HepG2 (cell line): ENCODE data around the gene KIN. TPM values are rescaled to one million over a fixed set of nuclear protein-coding genes. Genes with fewer than 3 reads are reported as not detected.

Experiments
- CBX2 ChIP-seq, 2 experiments: fragments of 200-600 bp in 1 of 2; sonication (generic); formaldehyde crosslinking in 1 of 2; IDR thresholded peaks; 2 replicates each; pipeline versions ENCODE4 v1.7.0 to v1.8.1; 2018 to 2022; ENCODE audit warnings: low read depth in 2 of 2, low read length in 1 of 2, mild to moderate bottlenecking in 1 of 2, missing genetic modification reagents in 1 of 2
- GABPB1 ChIP-seq: IDR thresholded peaks from 2 replicates; pipeline ENCODE4 v1.6.1; 2016; ENCODE audit warnings: mild to moderate bottlenecking, missing genetic modification reagents, moderate library complexity, missing compliant biosample characterization
- HDAC1 ChIP-seq: sonication (generic); formaldehyde crosslinking; IDR thresholded peaks from 2 replicates; pipeline ENCODE4 v1.5.1; 2020; ENCODE audit warnings: mild to moderate bottlenecking, missing genetic modification reagents
- HMG20B ChIP-seq: conservative IDR thresholded peaks from 2 replicates; pipeline ENCODE4 v1.6.1; 2016; ENCODE audit warnings: missing genetic modification reagents, missing compliant biosample characterization
- KDM2A ChIP-seq: sonication (generic); formaldehyde crosslinking; IDR thresholded peaks from 2 replicates; pipeline ENCODE4 v1.4.0; 2020; ENCODE audit warnings: low read depth, missing genetic modification reagents, borderline replicate concordance
- SMAD3 ChIP-seq: sonication (generic); formaldehyde crosslinking; IDR thresholded peaks from 2 replicates; pipeline ENCODE4 v1.4.0; 2020; ENCODE audit warnings: missing genetic modification reagents
- ZNF451 ChIP-seq: sonication (generic); formaldehyde crosslinking; IDR thresholded peaks from 2 replicates; pipeline ENCODE4 v1.5.0; 2020; ENCODE audit warnings: mild to moderate bottlenecking, missing genetic modification reagents
- ZNF468 ChIP-seq: sonication (generic); formaldehyde crosslinking; IDR thresholded peaks from 2 replicates; pipeline ENCODE4 v1.8.0; 2022; ENCODE audit warnings: mild to moderate bottlenecking, moderate library complexity, missing genetic modification reagents
- ZNF629 ChIP-seq: sonication (generic); formaldehyde crosslinking; conservative IDR thresholded peaks from 2 replicates; pipeline ENCODE4 v1.5.0; 2020; ENCODE audit warnings: missing genetic modification reagents
- ZNF773 ChIP-seq: sonication (generic); formaldehyde crosslinking; IDR thresholded peaks from 2 replicates; pipeline ENCODE4 v1.4.0; 2020; ENCODE audit warnings: missing genetic modification reagents, borderline replicate concordance
- polyA plus RNA-seq, 8 experiments: library from polyadenylated mRNA; depleted of rRNA in 3 of 8; stranded (reverse) in 7 of 8; unstranded in 1 of 8; fragments of >200 nt; fragmentation: Illumina TruSeq in 4 of 8; extraction: Trizol in 4 of 8; gene quantifications; 2 replicates each; pipeline versions ENCODE4 v1.2.1 to v1.2.3, GENCODE V29; 2011 to 2016; ENCODE audit warnings: low read depth in 4 of 8, missing spikeins in 1 of 8, mixed read lengths in 1 of 8; ENCODE audit not compliant: insufficient read depth in 1 of 8
- total RNA-seq, 5 experiments: library from RNA; depleted of rRNA; stranded (reverse); fragments of >200 nt; fragmentation: Illumina TruSeq; extraction: Trizol; gene quantifications; 2 replicates each; pipeline ENCODE4 v1.2.3, GENCODE V29; 2016; ENCODE audit warnings: low read depth in 1 of 5
- TF ChIP-seq, protein P1 (sequence below): sonication (generic); formaldehyde crosslinking; IDR thresholded peaks from 2 replicates; pipeline ENCODE4 v1.5.0; 2020; ENCODE audit warnings: mild to moderate bottlenecking, missing genetic modification reagents
- TF ChIP-seq, protein P2 (sequence below): sonication (generic); formaldehyde crosslinking; IDR thresholded peaks from 2 replicates; pipeline ENCODE4 v1.5.1; 2020; ENCODE audit warnings: missing genetic modification reagents, mild to moderate bottlenecking, borderline replicate concordance
- TF ChIP-seq, protein P3 (sequence below): sonication (generic); formaldehyde crosslinking; IDR thresholded peaks from 2 replicates; pipeline ENCODE4 v1.5.0; 2020; ENCODE audit warnings: missing genetic modification reagents, mild to moderate bottlenecking, borderline replicate concordance
- TF ChIP-seq, protein P4 (sequence below): sonication (generic); formaldehyde crosslinking; IDR thresholded peaks from 2 replicates; pipeline ENCODE4 v1.4.0; 2020; ENCODE audit warnings: mild to moderate bottlenecking, low read depth, missing genetic modification reagents
- TF ChIP-seq, protein P5 (sequence below): sonication (generic); formaldehyde crosslinking; IDR thresholded peaks from 2 replicates; pipeline ENCODE4 v1.9.0; 2021; ENCODE audit warnings: missing genetic modification reagents, borderline replicate concordance
- TF ChIP-seq, protein P6 (sequence below): sonication (generic); formaldehyde crosslinking; IDR thresholded peaks from 2 replicates; pipeline ENCODE4 v1.4.0; 2020; ENCODE audit warnings: missing genetic modification reagents, borderline replicate concordance
- TF ChIP-seq, protein P7 (sequence below): sonication (generic); formaldehyde crosslinking; IDR thresholded peaks from 2 replicates; pipeline ENCODE4 v1.4.0; 2020; ENCODE audit warnings: missing genetic modification reagents

The KIN gene
- total and polyA plus RNA-seq, 2 of the 13 experiments (the other 11 are each of a cell fraction or from before 2014, with no cell fraction given), result 4.9 to 23.2 TPM

DNA sequence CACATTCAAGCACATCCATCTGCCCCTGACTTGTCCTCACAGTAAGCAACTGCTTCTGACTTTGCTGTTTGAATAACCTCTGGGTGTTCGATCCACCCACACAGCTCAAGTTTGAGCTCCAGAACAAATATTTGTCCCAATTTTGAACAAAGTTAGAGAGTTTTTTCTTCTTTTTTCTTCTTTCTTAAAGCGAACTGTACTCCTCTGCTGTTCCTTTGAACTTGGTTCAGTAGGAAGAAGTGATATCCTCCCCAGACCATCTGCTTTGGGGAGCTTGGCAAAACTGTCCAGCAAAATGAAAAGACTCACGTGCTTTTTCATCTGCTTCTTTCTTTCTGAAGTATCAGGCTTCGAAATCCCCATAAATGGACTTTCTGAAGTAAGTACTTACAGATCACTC is 84.7 kb downstream of the KIN start, which contains the start of gene ITIH2 (continued):
- TF ChIP-seq, protein P1, sequence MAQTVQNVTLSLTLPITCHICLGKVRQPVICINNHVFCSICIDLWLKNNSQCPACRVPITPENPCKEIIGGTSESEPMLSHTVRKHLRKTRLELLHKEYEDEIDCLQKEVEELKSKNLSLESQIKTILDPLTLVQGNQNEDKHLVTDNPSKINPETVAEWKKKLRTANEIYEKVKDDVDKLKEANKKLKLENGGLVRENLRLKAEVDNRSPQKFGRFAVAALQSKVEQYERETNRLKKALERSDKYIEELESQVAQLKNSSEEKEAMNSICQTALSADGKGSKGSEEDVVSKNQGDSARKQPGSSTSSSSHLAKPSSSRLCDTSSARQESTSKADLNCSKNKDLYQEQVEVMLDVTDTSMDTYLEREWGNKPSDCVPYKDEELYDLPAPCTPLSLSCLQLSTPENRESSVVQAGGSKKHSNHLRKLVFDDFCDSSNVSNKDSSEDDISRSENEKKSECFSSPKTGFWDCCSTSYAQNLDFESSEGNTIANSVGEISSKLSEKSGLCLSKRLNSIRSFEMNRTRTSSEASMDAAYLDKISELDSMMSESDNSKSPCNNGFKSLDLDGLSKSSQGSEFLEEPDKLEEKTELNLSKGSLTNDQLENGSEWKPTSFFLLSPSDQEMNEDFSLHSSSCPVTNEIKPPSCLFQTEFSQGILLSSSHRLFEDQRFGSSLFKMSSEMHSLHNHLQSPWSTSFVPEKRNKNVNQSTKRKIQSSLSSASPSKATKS (CRISPR knock-in tag), result no peak
- TF ChIP-seq ZNF629 (CRISPR knock-in tag) (no peak), HMG20B (no peak), CBX2 (IDR thresholded peaks at IDR 0.05; ENCODE audit: low read depth, low read length) (no peak), CBX2 (CRISPR knock-in tag; IDR thresholded peaks at IDR 0.05; ENCODE audit: low read depth) (no peak), HDAC1 (peak; percentile 43; the same call in 1 of the 2 replicates), ZNF451 (CRISPR knock-in tag) (no peak), ZNF468 (CRISPR knock-in tag) (no peak), GABPB1 (CRISPR knock-in tag) (no peak), SMAD3 (CRISPR knock-in tag) (no peak), ZNF773 (CRISPR knock-in tag) (no peak), KDM2A (CRISPR knock-in tag) (no peak)
- TF ChIP-seq, protein P2, sequence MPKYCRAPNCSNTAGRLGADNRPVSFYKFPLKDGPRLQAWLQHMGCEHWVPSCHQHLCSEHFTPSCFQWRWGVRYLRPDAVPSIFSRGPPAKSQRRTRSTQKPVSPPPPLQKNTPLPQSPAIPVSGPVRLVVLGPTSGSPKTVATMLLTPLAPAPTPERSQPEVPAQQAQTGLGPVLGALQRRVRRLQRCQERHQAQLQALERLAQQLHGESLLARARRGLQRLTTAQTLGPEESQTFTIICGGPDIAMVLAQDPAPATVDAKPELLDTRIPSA (CRISPR knock-in tag), result no peak
- TF ChIP-seq, protein P3, sequence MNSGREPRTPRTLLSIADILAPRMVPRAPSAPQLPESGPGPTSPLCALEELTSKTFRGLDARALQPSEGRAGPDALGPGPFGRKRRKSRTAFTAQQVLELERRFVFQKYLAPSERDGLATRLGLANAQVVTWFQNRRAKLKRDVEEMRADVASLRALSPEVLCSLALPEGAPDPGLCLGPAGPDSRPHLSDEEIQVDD (CRISPR knock-in tag), result no peak
- TF ChIP-seq, protein P4, sequence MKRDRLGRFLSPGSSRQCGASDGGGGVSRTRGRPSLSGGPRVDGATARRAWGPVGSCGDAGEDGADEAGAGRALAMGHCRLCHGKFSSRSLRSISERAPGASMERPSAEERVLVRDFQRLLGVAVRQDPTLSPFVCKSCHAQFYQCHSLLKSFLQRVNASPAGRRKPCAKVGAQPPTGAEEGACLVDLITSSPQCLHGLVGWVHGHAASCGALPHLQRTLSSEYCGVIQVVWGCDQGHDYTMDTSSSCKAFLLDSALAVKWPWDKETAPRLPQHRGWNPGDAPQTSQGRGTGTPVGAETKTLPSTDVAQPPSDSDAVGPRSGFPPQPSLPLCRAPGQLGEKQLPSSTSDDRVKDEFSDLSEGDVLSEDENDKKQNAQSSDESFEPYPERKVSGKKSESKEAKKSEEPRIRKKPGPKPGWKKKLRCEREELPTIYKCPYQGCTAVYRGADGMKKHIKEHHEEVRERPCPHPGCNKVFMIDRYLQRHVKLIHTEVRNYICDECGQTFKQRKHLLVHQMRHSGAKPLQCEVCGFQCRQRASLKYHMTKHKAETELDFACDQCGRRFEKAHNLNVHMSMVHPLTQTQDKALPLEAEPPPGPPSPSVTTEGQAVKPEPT (CRISPR knock-in tag), result no peak
- TF ChIP-seq, protein P5, sequence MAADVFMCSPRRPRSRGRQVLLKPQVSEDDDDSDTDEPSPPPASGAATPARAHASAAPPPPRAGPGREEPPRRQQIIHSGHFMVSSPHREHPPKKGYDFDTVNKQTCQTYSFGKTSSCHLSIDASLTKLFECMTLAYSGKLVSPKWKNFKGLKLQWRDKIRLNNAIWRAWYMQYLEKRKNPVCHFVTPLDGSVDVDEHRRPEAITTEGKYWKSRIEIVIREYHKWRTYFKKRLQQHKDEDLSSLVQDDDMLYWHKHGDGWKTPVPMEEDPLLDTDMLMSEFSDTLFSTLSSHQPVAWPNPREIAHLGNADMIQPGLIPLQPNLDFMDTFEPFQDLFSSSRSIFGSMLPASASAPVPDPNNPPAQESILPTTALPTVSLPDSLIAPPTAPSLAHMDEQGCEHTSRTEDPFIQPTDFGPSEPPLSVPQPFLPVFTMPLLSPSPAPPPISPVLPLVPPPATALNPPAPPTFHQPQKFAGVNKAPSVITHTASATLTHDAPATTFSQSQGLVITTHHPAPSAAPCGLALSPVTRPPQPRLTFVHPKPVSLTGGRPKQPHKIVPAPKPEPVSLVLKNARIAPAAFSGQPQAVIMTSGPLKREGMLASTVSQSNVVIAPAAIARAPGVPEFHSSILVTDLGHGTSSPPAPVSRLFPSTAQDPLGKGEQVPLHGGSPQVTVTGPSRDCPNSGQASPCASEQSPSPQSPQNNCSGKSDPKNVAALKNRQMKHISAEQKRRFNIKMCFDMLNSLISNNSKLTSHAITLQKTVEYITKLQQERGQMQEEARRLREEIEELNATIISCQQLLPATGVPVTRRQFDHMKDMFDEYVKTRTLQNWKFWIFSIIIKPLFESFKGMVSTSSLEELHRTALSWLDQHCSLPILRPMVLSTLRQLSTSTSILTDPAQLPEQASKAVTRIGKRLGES (CRISPR knock-in tag), result no peak
- TF ChIP-seq, protein P6, sequence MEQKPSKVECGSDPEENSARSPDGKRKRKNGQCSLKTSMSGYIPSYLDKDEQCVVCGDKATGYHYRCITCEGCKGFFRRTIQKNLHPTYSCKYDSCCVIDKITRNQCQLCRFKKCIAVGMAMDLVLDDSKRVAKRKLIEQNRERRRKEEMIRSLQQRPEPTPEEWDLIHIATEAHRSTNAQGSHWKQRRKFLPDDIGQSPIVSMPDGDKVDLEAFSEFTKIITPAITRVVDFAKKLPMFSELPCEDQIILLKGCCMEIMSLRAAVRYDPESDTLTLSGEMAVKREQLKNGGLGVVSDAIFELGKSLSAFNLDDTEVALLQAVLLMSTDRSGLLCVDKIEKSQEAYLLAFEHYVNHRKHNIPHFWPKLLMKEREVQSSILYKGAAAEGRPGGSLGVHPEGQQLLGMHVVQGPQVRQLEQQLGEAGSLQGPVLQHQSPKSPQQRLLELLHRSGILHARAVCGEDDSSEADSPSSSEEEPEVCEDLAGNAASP (CRISPR knock-in tag), result peak; percentile 57; the same call in 1 of the 2 replicates
- TF ChIP-seq, protein P7, sequence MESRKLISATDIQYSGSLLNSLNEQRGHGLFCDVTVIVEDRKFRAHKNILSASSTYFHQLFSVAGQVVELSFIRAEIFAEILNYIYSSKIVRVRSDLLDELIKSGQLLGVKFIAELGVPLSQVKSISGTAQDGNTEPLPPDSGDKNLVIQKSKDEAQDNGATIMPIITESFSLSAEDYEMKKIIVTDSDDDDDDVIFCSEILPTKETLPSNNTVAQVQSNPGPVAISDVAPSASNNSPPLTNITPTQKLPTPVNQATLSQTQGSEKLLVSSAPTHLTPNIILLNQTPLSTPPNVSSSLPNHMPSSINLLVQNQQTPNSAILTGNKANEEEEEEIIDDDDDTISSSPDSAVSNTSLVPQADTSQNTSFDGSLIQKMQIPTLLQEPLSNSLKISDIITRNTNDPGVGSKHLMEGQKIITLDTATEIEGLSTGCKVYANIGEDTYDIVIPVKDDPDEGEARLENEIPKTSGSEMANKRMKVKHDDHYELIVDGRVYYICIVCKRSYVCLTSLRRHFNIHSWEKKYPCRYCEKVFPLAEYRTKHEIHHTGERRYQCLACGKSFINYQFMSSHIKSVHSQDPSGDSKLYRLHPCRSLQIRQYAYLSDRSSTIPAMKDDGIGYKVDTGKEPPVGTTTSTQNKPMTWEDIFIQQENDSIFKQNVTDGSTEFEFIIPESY (CRISPR knock-in tag), result no peak
